ENCODE measurements around the gene CCDC83.

Gene CCDC83

DNA sequence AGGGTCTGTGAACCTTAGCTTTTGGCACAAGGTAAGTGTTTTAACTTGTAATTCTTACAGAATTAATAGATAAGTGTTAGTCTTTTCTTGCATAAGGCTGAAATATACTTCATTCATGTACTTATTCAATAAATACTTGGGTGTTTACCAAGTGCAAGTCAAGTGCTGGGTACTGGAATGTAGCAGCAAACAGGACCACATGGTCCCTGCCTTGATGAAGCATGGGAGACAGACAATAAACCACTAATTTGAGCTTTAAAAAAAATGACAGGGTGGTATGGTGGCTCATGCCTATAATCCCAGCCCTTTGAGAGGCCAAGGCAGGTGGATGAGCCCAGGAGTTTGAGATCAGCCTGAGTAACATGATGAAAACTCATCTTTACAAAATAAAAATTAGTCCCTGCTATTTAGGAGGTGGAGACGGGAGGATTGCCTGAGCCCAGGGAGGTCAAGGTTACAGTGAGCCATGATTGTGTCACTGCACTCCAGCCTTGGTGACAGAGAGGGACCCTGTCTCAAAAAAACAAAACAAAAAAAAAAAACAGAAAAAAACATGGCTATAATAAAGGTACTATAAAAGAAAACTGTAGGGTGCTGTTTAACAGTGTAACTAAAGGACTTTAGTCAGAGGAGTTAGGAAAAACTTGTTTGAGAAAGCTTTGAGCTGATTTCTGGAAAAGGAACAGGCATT is 11.1 kb downstream of the CCDC83 start:
- no peak overlapping the region for H3K9ac ChIP-seq (ENCODE audit: low read length)
- no peak overlapping the region for H3K4me3 ChIP-seq (ENCODE audit: low read length)
- no peak overlapping the region for H3K27ac ChIP-seq (ENCODE audit: low read depth, low read length)

DNA sequence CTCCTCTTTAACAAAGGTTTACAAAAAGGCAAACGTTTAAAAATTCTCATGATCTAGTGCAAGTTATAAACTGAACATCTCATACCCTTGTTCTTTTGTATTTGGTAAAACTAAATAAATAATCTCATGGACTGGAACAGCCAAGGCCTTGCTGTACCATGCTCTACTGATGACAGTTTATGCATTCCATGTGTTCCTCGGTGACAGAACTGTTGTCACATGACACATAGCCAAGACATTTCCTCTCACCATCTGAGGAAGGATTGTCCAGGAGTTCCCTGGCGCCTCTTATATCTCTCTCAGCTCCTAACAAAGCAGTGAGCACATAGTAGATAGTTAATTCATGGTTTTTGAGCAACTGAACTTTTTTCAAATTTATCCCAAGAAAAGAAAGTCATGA is 12.6 kb downstream of the CCDC83 start:
- no peak overlapping the region for H3K9ac ChIP-seq (ENCODE audit: low read length)
- no peaks in the 10 kb centered on the region for H3K4me1 ChIP-seq (ENCODE audit: control insufficient read depth, insufficient read depth, low read length)

More for the DNA sequence above, 11.1 kb downstream of the CCDC83 start:
- no peaks in the 10 kb centered on the region for H3K27me3 ChIP-seq (ENCODE audit: control insufficient read depth, insufficient read depth, low read length)
- H3K36me3 ChIP-seq (ENCODE audit: control insufficient read depth, insufficient read depth, low read length), result no peaks in the 10 kb centered on the region
- no peaks in the 10 kb centered on the region for H3K4me1 ChIP-seq (ENCODE audit: control insufficient read depth, insufficient read depth, low read length)

DNA sequence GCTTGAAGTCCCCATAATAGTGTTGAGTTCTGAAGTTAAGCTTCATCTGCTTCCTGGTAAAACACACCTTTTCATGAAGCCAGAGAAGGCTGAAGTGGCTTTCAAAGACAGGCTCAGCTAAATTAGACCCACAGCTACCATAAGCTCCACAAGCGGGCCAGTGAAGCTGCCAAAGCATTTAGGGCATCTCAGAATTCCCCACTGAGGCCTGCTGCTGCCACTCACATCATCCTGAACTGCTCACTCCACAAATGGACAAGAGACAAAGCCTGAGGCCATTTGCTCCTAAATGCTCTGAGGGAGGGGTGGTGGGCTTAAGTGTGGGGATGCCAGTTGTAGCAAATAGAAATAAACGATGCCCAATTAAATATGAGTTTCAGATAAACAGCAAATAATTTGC is 14.6 kb downstream of the CCDC83 start:
- Histone ChIP-seq H3K27me3 (ENCODE audit: control insufficient read depth, insufficient read depth, low read length) (no peaks in the 10 kb centered on the region), H3K9ac (ENCODE audit: low read length) (no peak overlapping the region), H3K36me3 (ENCODE audit: control insufficient read depth, insufficient read depth, low read length) (no peaks in the 10 kb centered on the region), H3K27ac (ENCODE audit: low read depth, low read length) (no peak overlapping the region), H3K4me1 (ENCODE audit: control insufficient read depth, insufficient read depth, low read length) (no peaks in the 10 kb centered on the region), H3K4me3 (ENCODE audit: low read length) (no peak overlapping the region)

More for the DNA sequence above, 12.6 kb downstream of the CCDC83 start:
- no peak overlapping the region for H3K4me3 ChIP-seq (ENCODE audit: low read length)
- no peak overlapping the region for H3K27ac ChIP-seq (ENCODE audit: low read depth, low read length)
- no peaks in the 10 kb centered on the region for H3K27me3 ChIP-seq (ENCODE audit: control insufficient read depth, insufficient read depth, low read length)
- H3K36me3 ChIP-seq (ENCODE audit: control insufficient read depth, insufficient read depth, low read length), result no peaks in the 10 kb centered on the region

DNA sequence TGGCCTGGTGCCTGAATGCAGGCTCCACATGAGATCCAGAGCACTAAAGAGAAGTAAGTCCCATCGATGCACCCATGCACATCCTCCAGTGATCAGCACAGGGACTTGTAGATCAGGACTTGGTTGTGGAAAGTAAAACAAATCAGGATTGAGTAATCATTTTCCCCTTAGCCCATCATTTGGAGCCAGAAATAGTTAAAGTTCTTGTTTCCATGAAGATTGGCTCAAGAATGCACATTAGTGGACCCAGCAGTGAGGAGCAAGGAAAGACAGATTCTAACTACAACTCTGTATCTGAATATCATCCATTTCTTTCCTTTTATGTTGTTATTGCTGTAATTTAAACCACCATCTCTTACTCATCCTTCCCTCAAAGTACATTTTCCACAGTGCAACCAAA is 19.1 kb downstream of the CCDC83 start:
- no peak overlapping the region for H3K9ac ChIP-seq (ENCODE audit: low read length)
- no peaks in the 10 kb centered on the region for H3K27me3 ChIP-seq (ENCODE audit: control insufficient read depth, insufficient read depth, low read length)
- H3K4me3 ChIP-seq (ENCODE audit: low read length), result no peak overlapping the region

DNA sequence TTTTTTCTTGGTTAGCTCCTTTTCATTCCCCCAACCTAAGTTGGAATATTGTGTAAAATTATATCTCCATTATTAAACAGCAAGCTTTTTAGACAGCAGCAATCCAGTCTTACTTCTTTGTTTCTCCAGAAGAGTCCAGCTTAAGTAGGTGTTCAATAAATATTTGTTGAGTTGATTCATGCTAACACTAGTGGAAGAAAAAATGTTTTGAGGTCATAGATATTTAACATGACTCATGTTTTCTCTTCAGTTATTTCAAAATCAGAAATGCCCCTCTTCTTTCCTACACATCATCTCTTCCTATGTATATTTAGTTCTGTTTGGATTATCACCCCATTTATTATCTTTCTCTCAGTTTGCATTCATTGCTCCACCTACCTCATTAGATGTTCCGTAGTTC is 20.3 kb downstream of the CCDC83 start:
- Histone ChIP-seq H3K27me3 (ENCODE audit: control insufficient read depth, insufficient read depth, low read length) (no peaks in the 10 kb centered on the region), H3K4me1 (ENCODE audit: control insufficient read depth, insufficient read depth, low read length) (no peaks in the 10 kb centered on the region), H3K36me3 (ENCODE audit: control insufficient read depth, insufficient read depth, low read length) (no peaks in the 10 kb centered on the region), H3K27ac (ENCODE audit: low read depth, low read length) (no peak overlapping the region), H3K9ac (ENCODE audit: low read length) (no peak overlapping the region), H3K4me3 (ENCODE audit: low read length) (no peak overlapping the region)

More for the DNA sequence above, 19.1 kb downstream of the CCDC83 start:
- Histone ChIP-seq H3K4me1 (ENCODE audit: control insufficient read depth, insufficient read depth, low read length) (no peaks in the 10 kb centered on the region), H3K36me3 (ENCODE audit: control insufficient read depth, insufficient read depth, low read length) (no peaks in the 10 kb centered on the region), H3K27ac (ENCODE audit: low read depth, low read length) (no peak overlapping the region)

DNA sequence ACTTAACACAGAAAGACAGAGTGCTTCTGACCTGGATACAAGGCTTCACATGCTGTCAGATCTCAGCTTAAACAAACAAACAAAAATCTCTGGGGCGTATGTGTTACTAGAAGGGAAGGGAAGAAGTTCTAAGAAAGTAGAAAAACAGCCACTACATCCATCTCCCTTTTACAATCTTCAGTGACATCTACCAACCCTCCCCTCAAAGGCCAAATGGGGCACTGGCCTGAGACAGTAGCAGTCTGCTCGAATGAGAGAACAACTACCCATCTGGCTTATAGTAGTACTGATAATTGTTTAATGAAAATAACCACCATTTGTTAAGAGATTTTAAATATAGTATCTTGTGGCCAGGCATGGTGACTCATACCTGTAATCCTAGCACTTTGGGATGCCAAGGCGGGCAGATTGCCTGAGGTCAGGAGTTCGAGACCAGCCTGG is 29.4 kb downstream of the CCDC83 start:
- no peak overlapping the region for H3K27ac ChIP-seq (ENCODE audit: low read depth, low read length)
- no peaks in the 10 kb centered on the region for H3K4me1 ChIP-seq (ENCODE audit: control insufficient read depth, insufficient read depth, low read length)
- H3K36me3 ChIP-seq (ENCODE audit: control insufficient read depth, insufficient read depth, low read length), result no peaks in the 10 kb centered on the region
- H3K9ac ChIP-seq (ENCODE audit: low read length), result no peak overlapping the region
- no peaks in the 10 kb centered on the region for H3K27me3 ChIP-seq (ENCODE audit: control insufficient read depth, insufficient read depth, low read length)
- no peak overlapping the region for H3K4me3 ChIP-seq (ENCODE audit: low read length)

DNA sequence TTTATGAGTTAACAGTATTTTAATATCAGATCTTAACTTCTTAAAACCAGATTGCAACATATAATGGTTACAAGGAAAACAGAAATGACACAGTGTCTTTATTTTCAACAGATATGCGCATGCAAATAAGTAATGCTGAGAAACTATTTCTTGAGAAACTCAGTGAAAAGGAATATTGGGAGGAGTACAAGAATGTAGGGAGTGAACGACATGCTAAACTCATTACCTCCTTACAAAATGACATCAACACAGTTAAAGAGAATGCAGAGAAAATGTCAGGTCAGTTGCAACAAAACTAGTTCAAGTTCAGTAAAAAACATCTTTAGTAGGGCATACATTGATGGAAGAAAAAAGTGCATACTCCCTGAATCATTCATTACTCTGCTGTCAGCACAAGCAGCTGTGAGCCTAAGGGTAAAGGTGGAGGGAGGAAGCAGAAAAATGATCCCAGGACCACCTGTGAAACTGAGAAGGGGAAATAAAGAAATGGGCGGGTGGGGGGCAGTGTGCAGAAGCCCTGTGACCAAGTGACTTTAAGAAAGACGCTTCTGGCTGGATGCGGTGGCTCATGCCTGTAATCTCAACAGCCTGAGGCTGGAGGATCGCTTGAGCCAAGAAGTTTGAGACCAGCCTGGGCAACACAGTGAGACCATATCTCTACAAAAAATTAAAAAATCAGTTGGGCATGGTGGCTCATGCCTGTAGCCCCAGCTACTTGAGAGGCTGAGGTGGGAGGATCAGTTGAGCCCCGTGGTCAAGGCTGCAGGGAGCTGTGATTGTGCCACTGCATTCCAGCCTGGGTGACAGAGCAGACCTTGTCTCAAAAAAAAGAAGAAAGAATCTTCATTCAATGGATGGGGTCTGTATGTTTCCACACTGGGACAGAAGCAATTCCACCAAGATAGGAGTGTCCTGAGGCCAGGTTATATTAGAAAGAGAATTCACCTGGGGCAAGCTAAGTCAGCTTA is 31.2 kb downstream of the CCDC83 start:
- Histone ChIP-seq H3K36me3 (ENCODE audit: control insufficient read depth, insufficient read depth, low read length) (no peaks in the 10 kb centered on the region), H3K4me1 (ENCODE audit: control insufficient read depth, insufficient read depth, low read length) (no peaks in the 10 kb centered on the region), H3K27me3 (ENCODE audit: control insufficient read depth, insufficient read depth, low read length) (no peaks in the 10 kb centered on the region), H3K4me3 (ENCODE audit: low read length) (no peak overlapping the region), H3K27ac (ENCODE audit: low read depth, low read length) (no peak overlapping the region), H3K9ac (ENCODE audit: low read length) (no peak overlapping the region)

DNA sequence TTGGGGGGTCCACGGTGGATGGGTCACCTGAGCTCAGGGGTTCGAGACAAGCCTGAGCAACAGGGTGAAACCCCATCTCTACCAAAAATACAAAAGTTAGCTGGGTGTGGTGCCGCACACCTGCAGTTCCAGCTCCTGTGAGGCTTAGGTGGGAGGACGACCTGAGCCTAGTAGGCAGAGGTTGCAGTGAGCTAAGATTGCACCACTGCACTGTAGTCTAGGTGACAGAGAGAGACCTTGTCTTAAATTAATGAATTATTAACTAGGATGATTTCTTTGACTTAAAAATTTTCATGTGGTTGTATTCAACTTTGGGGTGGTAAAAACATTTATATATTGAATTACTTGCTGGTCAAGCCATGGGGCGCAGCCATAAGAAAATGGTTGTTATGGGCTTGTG is 33.9 kb downstream of the CCDC83 start:
- Histone ChIP-seq H3K27me3 (ENCODE audit: control insufficient read depth, insufficient read depth, low read length) (no peaks in the 10 kb centered on the region), H3K4me1 (ENCODE audit: control insufficient read depth, insufficient read depth, low read length) (no peaks in the 10 kb centered on the region), H3K27ac (ENCODE audit: low read depth, low read length) (no peak overlapping the region), H3K36me3 (ENCODE audit: control insufficient read depth, insufficient read depth, low read length) (no peaks in the 10 kb centered on the region), H3K4me3 (ENCODE audit: low read length) (no peak overlapping the region), H3K9ac (ENCODE audit: low read length) (no peak overlapping the region)

DNA sequence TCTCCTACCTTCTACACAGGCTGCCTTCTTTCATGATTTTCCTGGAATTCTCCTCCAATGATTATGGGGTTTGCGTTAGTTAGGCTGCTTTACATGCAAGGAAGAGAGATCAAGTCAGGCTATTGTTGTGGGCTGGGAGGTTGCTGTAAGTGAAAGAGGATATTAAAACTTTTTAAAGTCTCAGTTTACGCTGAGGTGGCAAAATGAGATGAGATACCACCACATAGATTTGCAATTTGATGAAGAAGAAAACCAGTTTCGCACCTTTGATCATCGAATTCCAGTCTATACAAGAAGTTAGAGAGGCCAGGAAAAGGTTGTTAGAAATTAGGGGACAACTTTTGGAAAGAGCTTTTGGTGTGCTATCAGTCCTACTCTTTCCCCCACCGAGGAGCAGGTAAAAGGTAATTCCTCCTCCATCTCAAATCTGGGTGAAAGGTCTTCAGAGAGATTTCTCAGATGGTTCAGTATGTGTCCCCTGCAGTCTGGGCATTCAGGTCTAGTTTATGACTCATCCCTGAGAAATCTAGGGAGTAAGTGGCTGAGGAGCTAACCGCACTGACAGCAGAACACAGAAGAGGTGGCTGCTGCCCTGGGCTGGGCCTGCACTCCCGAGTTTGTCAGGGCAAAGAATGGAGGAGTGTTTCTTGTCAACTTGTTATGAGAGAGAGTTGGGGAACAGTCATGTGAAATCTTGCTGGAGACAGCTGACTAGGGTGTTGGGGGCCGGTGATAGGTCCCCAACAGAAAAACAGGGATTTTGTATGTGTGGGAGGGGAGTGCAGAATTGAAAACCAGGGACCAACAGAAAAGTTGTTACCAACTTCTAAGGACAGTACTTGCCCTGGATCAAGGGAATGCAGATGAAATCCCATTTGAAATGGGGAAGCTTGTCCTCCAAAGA is 34.7 kb downstream of the CCDC83 start:
- no peak overlapping the region for H3K27ac ChIP-seq (ENCODE audit: low read depth, low read length)
- H3K4me3 ChIP-seq (ENCODE audit: low read length), result no peak overlapping the region
- no peaks in the 10 kb centered on the region for H3K27me3 ChIP-seq (ENCODE audit: control insufficient read depth, insufficient read depth, low read length)
- no peaks in the 10 kb centered on the region for H3K36me3 ChIP-seq (ENCODE audit: control insufficient read depth, insufficient read depth, low read length)
- no peak overlapping the region for H3K9ac ChIP-seq (ENCODE audit: low read length)
- H3K4me1 ChIP-seq (ENCODE audit: control insufficient read depth, insufficient read depth, low read length), result no peaks in the 10 kb centered on the region

DNA sequence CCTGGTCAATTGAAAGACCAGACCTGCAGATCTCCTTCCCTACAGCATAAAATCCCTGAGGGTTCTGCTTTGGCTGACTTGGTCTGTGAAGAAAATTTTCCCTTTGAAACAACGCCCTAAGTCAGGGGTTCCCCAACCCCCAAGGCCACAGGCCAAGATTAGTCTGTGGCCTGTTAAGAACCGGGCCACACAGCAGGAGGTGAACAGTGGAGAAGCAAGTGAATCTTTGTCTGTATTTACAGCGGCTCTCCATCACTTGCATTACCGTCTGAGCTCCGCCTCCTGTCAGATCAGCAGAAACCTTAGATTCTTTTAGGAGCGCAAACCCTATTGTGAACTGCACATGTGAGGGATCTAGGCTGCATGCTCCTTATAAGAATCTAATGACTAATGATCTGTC is 38.2 kb downstream of the CCDC83 start:
- Histone ChIP-seq H3K4me1 (ENCODE audit: control insufficient read depth, insufficient read depth, low read length) (no peaks in the 10 kb centered on the region), H3K36me3 (ENCODE audit: control insufficient read depth, insufficient read depth, low read length) (no peaks in the 10 kb centered on the region), H3K27ac (ENCODE audit: low read depth, low read length) (no peak overlapping the region), H3K4me3 (ENCODE audit: low read length) (no peak overlapping the region), H3K27me3 (ENCODE audit: control insufficient read depth, insufficient read depth, low read length) (no peaks in the 10 kb centered on the region), H3K9ac (ENCODE audit: low read length) (no peak overlapping the region)

DNA sequence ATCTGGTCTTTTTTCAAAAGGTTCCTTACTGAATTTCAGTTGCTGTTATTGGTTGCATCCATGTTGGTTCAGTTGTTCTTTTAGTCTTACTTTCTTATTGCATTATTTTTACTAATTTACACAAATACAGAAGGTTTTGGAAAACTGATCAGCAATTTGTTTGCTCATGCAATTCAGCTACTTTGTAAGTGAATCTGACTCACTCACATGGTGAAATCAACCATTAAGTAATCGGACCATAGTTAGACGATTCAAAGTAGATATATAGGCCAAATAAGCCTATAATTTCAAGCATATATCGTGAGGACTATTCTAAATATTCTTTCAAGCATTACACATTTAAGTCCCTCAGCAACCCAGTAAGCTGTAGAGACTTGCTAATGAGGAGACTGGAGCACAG is 41.7 kb downstream of the CCDC83 start:
- Histone ChIP-seq H3K4me3 (ENCODE audit: low read length) (no peak overlapping the region), H3K36me3 (ENCODE audit: control insufficient read depth, insufficient read depth, low read length) (no peaks in the 10 kb centered on the region), H3K4me1 (ENCODE audit: control insufficient read depth, insufficient read depth, low read length) (no peaks in the 10 kb centered on the region), H3K9ac (ENCODE audit: low read length) (no peak overlapping the region), H3K27me3 (ENCODE audit: control insufficient read depth, insufficient read depth, low read length) (no peaks in the 10 kb centered on the region), H3K27ac (ENCODE audit: low read depth, low read length) (no peak overlapping the region)

DNA sequence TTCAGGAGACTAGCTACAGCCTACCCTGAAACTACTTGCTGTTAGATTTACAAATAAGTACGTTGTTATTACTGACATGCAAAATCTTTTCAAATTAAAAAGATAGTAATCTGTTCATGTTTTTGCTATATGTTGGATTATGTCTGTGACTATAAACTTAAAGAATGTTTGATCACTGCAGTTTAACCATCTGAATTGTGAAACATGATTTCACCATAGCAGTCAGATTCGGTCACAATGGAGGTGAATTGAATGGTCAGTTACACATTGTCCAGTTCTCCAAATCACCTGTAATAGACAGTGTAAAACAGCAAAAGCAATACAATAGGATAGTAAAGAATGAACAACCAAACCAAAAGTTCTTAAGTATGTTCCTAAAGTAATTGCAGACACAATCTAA is 43.3 kb downstream of the CCDC83 start:
- Histone ChIP-seq H3K9ac (ENCODE audit: low read length) (no peak overlapping the region), H3K4me1 (ENCODE audit: control insufficient read depth, insufficient read depth, low read length) (no peaks in the 10 kb centered on the region), H3K4me3 (ENCODE audit: low read length) (no peak overlapping the region), H3K27me3 (ENCODE audit: control insufficient read depth, insufficient read depth, low read length) (no peaks in the 10 kb centered on the region), H3K27ac (ENCODE audit: low read depth, low read length) (no peak overlapping the region), H3K36me3 (ENCODE audit: control insufficient read depth, insufficient read depth, low read length) (no peaks in the 10 kb centered on the region)

Measured in rectal smooth muscle tissue (tissue), 1 donor.